ENCODE results near the gene LATS2. TPM values are rescaled to one million over a fixed set of nuclear protein-coding genes. Genes with fewer than 3 reads are reported as not detected.

The LATS2 gene
- total RNA-seq = 7.1 TPM

- peak; percentile 97 for ATAC-seq
Measured at GRCh38 chr13:21061029-21061763, at the start of gene LATS2. TSS of gene LATS2 (minus strand) at chr13:21061586. CDS start at chr13:21046026, 15,560 bp downstream.

GRCh38 chr13:21109168-21109567 is 47.8 kb upstream of the LATS2 start:
- ATAC-seq = no peak

- no peak for ATAC-seq
Measured at GRCh38 chr13:21106089-21106488, 44.7 kb upstream of the LATS2 start.

GRCh38 chr13:21104199-21105019 is 43.0 kb upstream of the LATS2 start:
- no peak for ATAC-seq

GRCh38 chr13:21101865-21102576 is 40.6 kb upstream of the LATS2 start:
- no peak for ATAC-seq

GRCh38 chr13:21100994-21101757 is 39.8 kb upstream of the LATS2 start:
- ATAC-seq = no peak

GRCh38 chr13:21100211-21100610 is 38.8 kb upstream of the LATS2 start:
- ATAC-seq = no peak

- no peak for ATAC-seq
Measured at GRCh38 chr13:21095311-21095710, 33.9 kb upstream of the LATS2 start.

- ATAC-seq = no peak
Measured at GRCh38 chr13:21089830-21090229, 28.4 kb upstream of the LATS2 start.

GRCh38 chr13:21088534-21088933 is 27.1 kb upstream of the LATS2 start:
- ATAC-seq = no peak

GRCh38 chr13:21086929-21087328 is 25.5 kb upstream of the LATS2 start:
- ATAC-seq = no peak

- no peak for ATAC-seq
Measured at GRCh38 chr13:21081926-21082325, 20.5 kb upstream of the LATS2 start.

- no peak for ATAC-seq
Measured at GRCh38 chr13:21080593-21080891, 19.2 kb upstream of the LATS2 start.

GRCh38 chr13:21079761-21080592 is 18.6 kb upstream of the LATS2 start:
- peak; percentile 81 for ATAC-seq

GRCh38 chr13:21079221-21079620 is 17.8 kb upstream of the LATS2 start:
- ATAC-seq = no peak

GRCh38 chr13:21078501-21078900 is 17.1 kb upstream of the LATS2 start:
- ATAC-seq = no peak

- ATAC-seq = no peak
Measured at GRCh38 chr13:21077788-21078353, 16.5 kb upstream of the LATS2 start.

GRCh38 chr13:21077076-21077787 is 15.8 kb upstream of the LATS2 start:
- ATAC-seq = no peak

- peak; percentile 21 for ATAC-seq
Measured at GRCh38 chr13:21076253-21076652, 14.9 kb upstream of the LATS2 start.

- peak; percentile 27 for ATAC-seq
Measured at GRCh38 chr13:21075379-21076249, 14.2 kb upstream of the LATS2 start.

Measured in esophagus mucosa (tissue), 1 donor.